Endothelial cell of umbilical vein (primary cell): ENCODE results near the gene ZNF597. TPM values are rescaled to one million over a fixed set of nuclear protein-coding genes. Genes with fewer than 3 reads are reported as not detected.

Experiments used
- BruUV-seq: library from RNA; stranded (reverse); fragments of 400-500 nt; replicated peaks from 2 replicates; lab custom pipeline; 2021; lab: Mats Ljungman, UMichigan
- CTCF ChIA-PET: fragments of 300-600, 350-600 bp; sonication (Branson Sonifier 250); formaldehyde crosslinking; loops from one replicate; lab custom pipeline; 2021; ENCODE audit warnings: antibody characterized with exemption, inconsistent platforms; lab: Charles Lee
- POLR2A ChIA-PET: fragments of 300-600, 350-600 bp; sonication (Branson Sonifier 250); formaldehyde crosslinking; loops from one replicate; lab custom pipeline; 2021; ENCODE audit warnings: antibody characterized with exemption, inconsistent platforms; lab: Charles Lee
- DNase-seq: peaks from one replicate; pipeline ENCODE4 v3.0.0-alpha.2; 2011; ENCODE audit warnings: low read depth, low spot score
- FAIRE-seq: peaks from 2 replicates; lab custom pipeline; 2011; peaks lifted over from hg19 to GRCh38; lab: Jason Lieb, UNC
- H2AFZ ChIP-seq: 2 replicates; pipeline ENCODE4 v1.6.0; 2012; ENCODE audit warnings: low read depth, low read length, control low read depth, inconsistent platforms
- H3K27ac ChIP-seq: 2 replicates; pipeline ENCODE4 v1.5.1; 2011; ENCODE audit warnings: low read depth, mild to moderate bottlenecking, control low read depth, low read length, moderate library complexity; ENCODE audit not compliant: insufficient read depth
- H3K27me3 ChIP-seq, 2 experiments: 2 replicates each; pipeline versions ENCODE4 v1.6.0 to v1.6.1; 2011; ENCODE audit warnings: low read length in 2 of 2, mixed read lengths in 1 of 2; ENCODE audit not compliant: control insufficient read depth in 2 of 2, insufficient read depth in 2 of 2
- H3K36me3 ChIP-seq, 2 experiments: 2 replicates in 1 of 2; 3 replicates in 1 of 2; pipeline ENCODE4 v1.5.1; 2011; ENCODE audit warnings: low read length in 2 of 2, mild to moderate bottlenecking in 1 of 2, moderate library complexity in 1 of 2; ENCODE audit not compliant: control insufficient read depth in 2 of 2, insufficient read depth in 2 of 2; ENCODE audit errors: extremely low read depth in 1 of 2
- H3K4me1 ChIP-seq: 3 replicates; pipeline ENCODE4 v1.5.1; 2011; ENCODE audit warnings: mild to moderate bottlenecking, low read length; ENCODE audit not compliant: control insufficient read depth, insufficient read depth; ENCODE audit errors: extremely low read depth
- H3K4me2 ChIP-seq: 2 replicates; pipeline ENCODE4 v1.6.1; 2011; ENCODE audit warnings: low read length, control low read depth, mixed read lengths; ENCODE audit not compliant: insufficient read depth
- H3K4me3 ChIP-seq, 3 experiments: fragments of 200-600 bp in 1 of 3; sonication (generic), shearing (Covaris generic) in 1 of 3; replicated peaks in 1 of 3; 2 replicates each; pipeline ENCODE4 v1.5.1; 2011 to 2016; ENCODE audit warnings: control low read depth in 3 of 3, low read length in 3 of 3, mild to moderate bottlenecking in 2 of 3, inconsistent platforms in 1 of 3, low read depth in 1 of 3, moderate library complexity in 1 of 3; ENCODE audit not compliant: insufficient read depth in 1 of 3
- H3K79me2 ChIP-seq: 2 replicates; pipeline ENCODE4 v1.6.0; 2012; ENCODE audit warnings: low read length, inconsistent platforms; ENCODE audit not compliant: control insufficient read depth, insufficient read depth
- H3K9ac ChIP-seq: replicated peaks from 2 replicates; pipeline ENCODE3; 2011; ENCODE audit warnings: low read length, control low read depth; ENCODE audit not compliant: insufficient read depth; ENCODE audit errors: extremely low read depth
- H3K9me1 ChIP-seq: replicated peaks from 3 replicates; pipeline ENCODE4 v1.6.0; 2011; ENCODE audit warnings: mild to moderate bottlenecking, low read length; ENCODE audit not compliant: control insufficient read depth, insufficient read depth; ENCODE audit errors: extremely low read depth
- H3K9me3 ChIP-seq: replicated peaks from 2 replicates; pipeline ENCODE4 v1.5.1; 2012; ENCODE audit warnings: low read length, inconsistent platforms; ENCODE audit not compliant: control insufficient read depth, insufficient read depth
- H4K20me1 ChIP-seq: replicated peaks from 2 replicates; pipeline ENCODE3; 2011; ENCODE audit warnings: mild to moderate bottlenecking, low read length; ENCODE audit not compliant: control insufficient read depth, insufficient read depth; ENCODE audit errors: extremely low read depth
- CTCF ChIP-seq, 2 donors: IDR thresholded peaks; 1 replicate in 1 of 2; 2 replicates in 1 of 2; pipeline ENCODE4 v1.5.1; 2011; ENCODE audit warnings: low read length in 2 of 2, mild to moderate bottlenecking in 2 of 2, moderate library complexity in 2 of 2, control low read depth in 1 of 2, inconsistent platforms in 1 of 2, low read depth in 1 of 2; ENCODE audit not compliant: insufficient read depth in 1 of 2; ENCODE audit errors: extremely low read depth in 1 of 2
- EZH2 ChIP-seq: IDR thresholded peaks from 2 replicates; pipeline ENCODE4 v1.6.1; 2012; ENCODE audit warnings: borderline replicate concordance, low read depth, mild to moderate bottlenecking, moderate library complexity, low read length, inconsistent platforms; ENCODE audit not compliant: severe bottlenecking
- FOS ChIP-seq: IDR thresholded peaks from 2 replicates; pipeline ENCODE4 v1.6.1; 2011; ENCODE audit warnings: mild to moderate bottlenecking, low read length, moderate library complexity, borderline replicate concordance; ENCODE audit not compliant: insufficient read depth
- GATA2 ChIP-seq: IDR thresholded peaks from 2 replicates; pipeline ENCODE4 v1.7.0; 2011; ENCODE audit warnings: low read depth, mild to moderate bottlenecking, moderate library complexity, mixed read lengths, low read length; ENCODE audit not compliant: insufficient read length, insufficient read depth
- JUN ChIP-seq: IDR thresholded peaks from 2 replicates; pipeline ENCODE4 v1.6.1; 2011; ENCODE audit warnings: borderline replicate concordance, low read depth; ENCODE audit not compliant: insufficient read length, insufficient read depth
- MAX ChIP-seq: IDR thresholded peaks from 2 replicates; pipeline ENCODE4 v1.6.1; 2011; ENCODE audit not compliant: insufficient read depth, insufficient read length
- MYC ChIP-seq: IDR thresholded peaks from one replicate; pipeline ENCODE4 v1.6.1; 2011; ENCODE audit warnings: mild to moderate bottlenecking, low read depth, low read length
- POLR2A ChIP-seq: IDR thresholded peaks from 2 replicates; pipeline ENCODE4 v1.6.1; 2012; ENCODE audit warnings: low read depth, mild to moderate bottlenecking, control low read depth, low read length
- POLR2AphosphoS5 ChIP-seq: IDR thresholded peaks from 2 replicates; pipeline ENCODE4 v1.6.1; 2012; ENCODE audit warnings: low read depth, mild to moderate bottlenecking, control low read depth, low read length, moderate library complexity; ENCODE audit not compliant: insufficient read depth
- dilution Hi-C: fragments of 300-500 bp; cut with MboI; formaldehyde crosslinking; loops from one replicate; pipeline ENCODE4 v1.15.0; 2019; ENCODE audit warnings: low sequenced_read_pairs; ENCODE audit not compliant: extremely low pct_ligation_motif_present
- intact Hi-C: fragments of 100-400 bp; cut with micrococcal nuclease; formaldehyde crosslinking; loops from one replicate; pipeline ENCODE4 v1.10.0; 2022
- polyA plus RNA-seq, 4 experiments: library from polyadenylated mRNA; depleted of rRNA in 3 of 4; stranded (reverse) in 3 of 4; unstranded in 1 of 4; fragments of >200 nt; gene quantifications; 2 replicates each; pipeline versions ENCODE4 v1.2.1 to v1.2.3, GENCODE V29; 2011 to 2012; ENCODE audit warnings: missing spikeins in 1 of 4
- total RNA-seq: library from RNA; stranded (reverse); gene quantifications from 2 replicates; pipeline ENCODE4 v1.2.3, GENCODE V29; 2021

ZNF597 gene
- total and polyA plus RNA-seq, 2 donors (not counting 3 experiments of a cell fraction or from before 2014, with no cell fraction given), result 0.75 to 1.4 TPM

GRCh38 chr16:3481696-3482658 is 38.7 kb upstream of the ZNF597 start:
- no peaks in the 10 kb centered on the region for H4K20me1 ChIP-seq
- no TSS peak for BruUV-seq
- no peak overlapping the region for H3K4me2 ChIP-seq
- no peak overlapping the region for H2AFZ ChIP-seq
- no peak overlapping the region for H3K4me3 ChIP-seq
- no peak overlapping the region for H3K27ac ChIP-seq
- DNase-seq (no peak), FAIRE-seq (no peak)
- no peaks in the 10 kb centered on the region for H3K9me3 ChIP-seq
- H3K36me3 ChIP-seq, result peaks cover 2 to 51% of the 10 kb centered on the region in 2 experiments
- POLR2A ChIA-PET, result no interaction called here
- no peak overlapping the region for H3K9ac ChIP-seq
- CTCF ChIA-PET, result no interaction called here
- H3K4me1 ChIP-seq, result no peaks in the 10 kb centered on the region
- H3K27me3 ChIP-seq, result no peaks in the 10 kb centered on the region
- intact Hi-C loops, result no loop called here
- H3K9me1 ChIP-seq, result no peaks in the 10 kb centered on the region
- dilution Hi-C loops, result no loop called here
- peaks cover 6% of the 10 kb centered on the region for H3K79me2 ChIP-seq
- TF ChIP-seq JUN (no peak), FOS (no peak), POLR2A (no peak), MYC (no peak), EZH2 (no peak), MAX (no peak), GATA2 (no peak), CTCF (IDR thresholded peaks at IDR 0.05; ENCODE audit: extremely low read depth in 1 of 2, insufficient read depth in 1 of 2, low read depth in 1 of 2, low read length in 2 of 2) (no peak), POLR2AphosphoS5 (no peak)
